Naive B cell (primary cell): Measurements from ENCODE around the gene MS4A18. TPM values are rescaled to one million over a fixed set of nuclear protein-coding genes. Genes with fewer than 3 reads are reported as not detected.
A peak's percentile ranks its signal among the peaks of the same experiment; 100 is the strongest.
"Not testable (repeated sequence)": the region's sequence is repeated elsewhere in the genome, so short reads cannot be mapped to it uniquely, and the experiment has no call there.

Experiments used
- ATAC-seq, 2 donors: fragments of 150-1000 bp; cut with Tn5 transposase; 2 replicates each; pipeline ENCODE4 v1.10.0; 2021; ENCODE audit warnings: low read depth in 2 of 2, mild to moderate bottlenecking in 2 of 2, moderate library complexity in 2 of 2
- DNase-seq: peaks from one replicate; pipeline ENCODE4 v3.0.0; 2022
- H3K27ac Mint-ChIP-seq, 6 donors: one replicate each; pipeline ENCODE4 v1.8.0; 2020 to 2022; ENCODE audit warnings: mild to moderate bottlenecking in 6 of 6, mixed read lengths in 6 of 6, moderate library complexity in 5 of 6, inconsistent platforms in 2 of 6
- H3K27me3 Mint-ChIP-seq, 3 donors: one replicate each; pipeline ENCODE4 v1.8.0; 2021 to 2022; ENCODE audit warnings: mixed read lengths in 3 of 3, mild to moderate bottlenecking in 1 of 3
- H3K36me3 Mint-ChIP-seq, 2 donors: one replicate each; pipeline ENCODE4 v1.8.0; 2020 to 2022; ENCODE audit warnings: mixed read lengths in 2 of 2, inconsistent platforms in 1 of 2, mild to moderate bottlenecking in 1 of 2
- H3K4me1 Mint-ChIP-seq, 3 donors: one replicate each; pipeline ENCODE4 v1.8.0; 2020 to 2022; ENCODE audit warnings: mixed read lengths in 3 of 3, inconsistent platforms in 1 of 3, mild to moderate bottlenecking in 1 of 3, moderate library complexity in 1 of 3
- H3K4me3 Mint-ChIP-seq, 8 donors: one replicate each; pipeline ENCODE4 v1.8.0; 2020 to 2022; ENCODE audit warnings: mild to moderate bottlenecking in 8 of 8, mixed read lengths in 8 of 8, moderate library complexity in 8 of 8, inconsistent platforms in 2 of 8
- H3K9me3 Mint-ChIP-seq, 7 donors: one replicate each; pipeline ENCODE4 v1.8.0; 2020 to 2022; ENCODE audit warnings: mixed read lengths in 7 of 7, mild to moderate bottlenecking in 5 of 7, inconsistent platforms in 2 of 7, moderate library complexity in 1 of 7
- polyA plus RNA-seq, 6 donors: library from polyadenylated mRNA; unstranded; fragments of 300-500 nt; fragmentation: Illumina TruSeq; gene quantifications; one replicate each; pipeline ENCODE4 v1.2.3, GENCODE V29; 2021; ENCODE audit warnings: low read depth in 6 of 6

Gene MS4A18
- polyA plus RNA-seq, 6 donors from 2014 or later, result not detected

DNA sequence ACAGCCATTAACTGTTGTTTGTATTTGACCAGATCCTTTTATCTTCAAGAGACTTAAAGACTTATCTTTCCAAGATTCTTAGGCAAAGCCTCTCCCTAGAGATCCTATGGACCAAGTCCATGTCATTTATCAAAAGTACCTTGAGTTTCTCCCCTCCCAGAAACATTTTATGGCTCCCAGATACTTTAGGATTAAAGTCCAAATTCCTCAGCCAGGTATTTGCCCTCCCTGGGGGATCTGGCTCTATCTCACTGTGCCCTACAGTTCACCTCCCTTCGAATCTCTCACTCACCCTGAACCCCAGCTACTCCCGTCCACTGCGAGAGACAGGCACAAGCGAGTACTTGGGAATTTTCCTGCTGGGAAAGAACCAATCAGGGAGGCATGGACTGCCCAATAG, 13.2 kb upstream of the MS4A18 start:
- Mint-ChIP-seq H3K27ac (no peak overlapping the region), H3K4me3 (no peak overlapping the region), H3K4me1 (no peaks in the 10 kb centered on the region), H3K9me3 (no peaks in the 10 kb centered on the region), H3K27me3 (peaks cover 27 to 35% (median 27%) of the 10 kb centered on the region in 3 donors), H3K36me3 (no peaks in the 10 kb centered on the region)
- ATAC-seq, result no peak
- no peak for DNase-seq

DNA sequence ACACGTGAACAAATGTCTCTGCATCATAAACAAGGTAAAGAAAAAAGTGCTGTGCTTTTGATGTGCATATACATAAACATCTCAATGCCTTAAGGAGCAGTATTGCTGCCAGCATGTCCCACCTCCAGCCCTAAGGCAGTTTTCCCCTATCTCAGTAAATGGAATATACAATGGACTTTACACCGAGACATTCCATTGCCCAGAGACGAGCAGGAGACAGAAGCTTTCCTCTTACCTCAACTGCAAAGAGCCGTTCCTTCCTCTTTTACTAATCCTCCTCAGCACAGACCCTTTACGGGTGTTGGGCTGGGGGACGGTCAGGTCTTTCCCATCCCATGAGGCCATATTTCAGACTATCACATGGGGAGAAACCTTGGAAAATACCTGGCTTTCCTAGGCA, 11.1 kb upstream of the MS4A18 start:
- ATAC-seq, DNase-seq, H3K4me1 Mint-ChIP-seq, H3K4me3 Mint-ChIP-seq, H3K27ac Mint-ChIP-seq: not testable (repeated sequence)
- Mint-ChIP-seq H3K9me3 (peaks cover 0 to 15% (median 6%) of the 10 kb centered on the region in 7 donors), H3K27me3 (peaks cover 33 to 46% (median 39%) of the 10 kb centered on the region in 3 donors), H3K36me3 (peaks cover 7 to 11% of the 10 kb centered on the region in 2 donors)

DNA sequence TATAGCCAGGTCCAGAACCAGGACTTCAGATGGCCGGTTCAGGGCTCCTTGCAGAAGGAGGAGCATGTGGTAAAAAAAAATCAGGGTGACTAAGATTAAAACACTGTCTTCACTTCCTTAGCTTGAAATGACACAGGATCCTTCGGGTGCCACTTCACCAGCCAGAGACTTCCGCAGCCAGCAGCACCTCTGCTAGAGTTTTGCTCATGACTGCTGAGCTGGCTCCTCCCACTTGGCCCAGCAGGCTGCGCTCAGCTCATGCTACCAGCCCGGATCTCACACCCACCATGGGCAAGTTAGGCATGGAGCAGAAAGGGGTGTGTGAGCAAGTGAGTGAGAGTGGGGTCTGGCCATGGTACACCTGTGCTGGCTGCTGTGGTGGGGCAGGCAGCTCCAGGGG, 6.6 kb upstream of the MS4A18 start:
- Mint-ChIP-seq H3K4me1 (no peaks in the 10 kb centered on the region), H3K4me3 (no peak overlapping the region), H3K36me3 (peaks cover 7 to 11% of the 10 kb centered on the region in 2 donors), H3K27ac (no peak overlapping the region), H3K9me3 (peaks cover 0 to 21% (median 7%) of the 10 kb centered on the region in 7 donors), H3K27me3 (peaks cover 39 to 70% (median 43%) of the 10 kb centered on the region in 3 donors)
- DNase-seq, result no peak
- no peak for ATAC-seq

GRCh38 chr11:60718524-60719316, 5.8 kb upstream of the MS4A18 start:
- Mint-ChIP-seq H3K27me3 (peaks cover 34 to 66% (median 43%) of the 10 kb centered on the region in 3 donors), H3K4me3 (no peak overlapping the region), H3K9me3 (peaks cover 0 to 21% (median 7%) of the 10 kb centered on the region in 7 donors), H3K4me1 (no peaks in the 10 kb centered on the region), H3K36me3 (peaks cover 7 to 11% of the 10 kb centered on the region in 2 donors), H3K27ac (no peak overlapping the region)
- ATAC-seq (no peak), DNase-seq (no peak)

DNA sequence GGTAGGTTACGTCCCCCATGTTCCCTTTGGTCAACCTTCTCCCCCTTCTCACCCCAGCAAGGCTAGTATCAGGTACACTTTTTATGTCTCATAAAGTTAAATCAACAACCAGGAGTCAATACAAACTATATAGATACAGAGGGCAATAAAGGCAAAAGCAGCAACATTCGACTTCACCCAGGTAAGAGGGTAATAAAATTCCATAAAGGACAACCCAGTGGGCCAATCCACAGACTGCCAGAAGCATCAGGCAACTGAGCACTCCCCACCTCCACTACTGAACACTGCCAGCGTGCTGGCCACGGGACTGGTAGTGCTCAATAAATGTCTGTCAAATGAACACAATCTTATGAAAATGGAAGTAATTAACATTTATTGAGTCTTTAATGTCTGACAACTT, 5.1 kb upstream of the MS4A18 start:
- DNase-seq, result no peak
- H3K4me1 Mint-ChIP-seq, result no peaks in the 10 kb centered on the region
- peaks cover 37 to 64% (median 48%) of the 10 kb centered on the region in 3 donors for H3K27me3 Mint-ChIP-seq
- H3K4me3 Mint-ChIP-seq, result no peak overlapping the region
- peaks cover 0 to 21% (median 7%) of the 10 kb centered on the region in 7 donors for H3K9me3 Mint-ChIP-seq
- H3K36me3 Mint-ChIP-seq, result peaks cover 7 to 11% of the 10 kb centered on the region in 2 donors
- no peak for ATAC-seq
- H3K27ac Mint-ChIP-seq, result no peak overlapping the region

DNA sequence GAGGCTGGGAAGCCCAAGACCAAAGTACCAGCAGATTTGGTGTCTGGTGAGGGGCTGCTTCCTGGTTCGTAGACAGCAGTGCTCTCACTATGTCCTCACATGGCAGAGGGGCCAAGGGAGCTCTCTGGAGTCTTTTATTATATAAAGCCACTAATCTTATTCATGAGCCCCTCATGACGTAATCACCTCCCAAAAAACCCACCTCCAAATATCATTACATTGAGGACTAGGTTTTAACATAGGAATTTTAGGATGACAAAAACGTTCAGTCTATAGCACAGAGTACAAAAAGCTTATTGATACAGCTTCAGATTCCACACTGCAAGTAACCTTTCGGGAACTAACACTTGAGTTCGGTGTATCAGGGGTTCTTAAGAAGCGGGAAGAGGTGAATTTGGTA, 4.1 kb upstream of the MS4A18 start:
- DNase-seq (no peak), ATAC-seq (no peak)
- Mint-ChIP-seq H3K27ac (no peak overlapping the region), H3K4me3 (no peak overlapping the region), H3K4me1 (no peaks in the 10 kb centered on the region), H3K27me3 (peaks cover 34 to 54% (median 39%) of the 10 kb centered on the region in 3 donors), H3K9me3 (peaks cover 0 to 21% (median 7%) of the 10 kb centered on the region in 7 donors), H3K36me3 (peaks cover 7 to 11% of the 10 kb centered on the region in 2 donors)

DNA sequence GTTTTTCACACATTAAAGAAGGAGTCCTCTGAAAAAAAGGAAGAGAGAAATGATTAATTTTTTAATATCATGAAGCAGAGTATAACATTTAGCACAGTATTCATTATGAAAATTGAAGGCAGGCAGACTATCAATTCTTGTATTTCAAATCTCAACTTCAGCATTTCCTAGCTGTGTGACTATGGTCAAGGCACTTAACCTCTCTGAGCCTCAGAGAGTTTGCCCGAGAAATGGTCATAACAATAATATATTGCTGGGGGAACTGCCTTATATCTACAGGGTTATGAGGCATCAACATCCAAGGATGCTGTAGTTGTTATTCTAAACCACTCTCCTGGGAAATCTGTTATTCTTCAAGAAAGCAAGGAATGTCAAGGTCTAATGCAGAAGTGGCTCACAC, 1.1 kb downstream of the MS4A18 start:
- H3K4me1 Mint-ChIP-seq, result no peaks in the 10 kb centered on the region
- DNase-seq (no peak), ATAC-seq (no peak)
- no peak overlapping the region for H3K4me3 Mint-ChIP-seq
- peaks cover 0 to 9% (median 0%) of the 10 kb centered on the region in 7 donors for H3K9me3 Mint-ChIP-seq
- no peak overlapping the region for H3K27ac Mint-ChIP-seq
- H3K27me3 Mint-ChIP-seq, result peaks cover 35 to 40% (median 40%) of the 10 kb centered on the region in 3 donors
- no peaks in the 10 kb centered on the region for H3K36me3 Mint-ChIP-seq

- no peak for ATAC-seq
- no peaks in the 10 kb centered on the region for H3K36me3 Mint-ChIP-seq
- no peak overlapping the region for H3K4me3 Mint-ChIP-seq
- no peak for DNase-seq
- no peak overlapping the region for H3K27ac Mint-ChIP-seq
- H3K9me3 Mint-ChIP-seq, result peaks cover 0 to 9% (median 0%) of the 10 kb centered on the region in 7 donors
- H3K4me1 Mint-ChIP-seq, result no peaks in the 10 kb centered on the region
- peaks cover 28 to 43% (median 35%) of the 10 kb centered on the region in 3 donors for H3K27me3 Mint-ChIP-seq
These were observed 7.1 kb downstream of the MS4A18 start for GRCh38 chr11:60731586-60731985.

DNA sequence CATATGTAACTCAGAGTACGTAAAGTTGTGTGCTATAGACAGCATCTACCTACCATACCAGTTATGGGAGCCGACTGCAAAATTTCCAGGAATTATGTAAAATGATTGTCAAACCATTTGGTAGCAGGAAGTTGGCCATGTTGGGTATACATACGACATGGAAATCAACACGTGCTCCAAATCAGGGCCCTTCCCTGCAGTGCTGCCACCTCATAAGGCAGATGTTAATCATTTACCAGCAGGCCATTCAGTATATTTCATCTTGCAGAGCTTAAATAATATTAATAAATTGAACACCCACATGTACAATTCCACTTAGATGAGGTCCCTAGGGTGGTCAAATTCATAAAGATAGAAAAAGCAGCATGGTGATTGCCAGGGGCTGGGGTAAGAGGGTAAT, 9.8 kb downstream of the MS4A18 start:
- DNase-seq (no peak), ATAC-seq (no peak)
- Mint-ChIP-seq H3K27me3 (peaks cover 26 to 48% (median 39%) of the 10 kb centered on the region in 3 donors), H3K9me3 (no peaks in the 10 kb centered on the region), H3K4me3 (no peak overlapping the region), H3K27ac (no peak overlapping the region), H3K36me3 (no peaks in the 10 kb centered on the region), H3K4me1 (no peaks in the 10 kb centered on the region)

DNA sequence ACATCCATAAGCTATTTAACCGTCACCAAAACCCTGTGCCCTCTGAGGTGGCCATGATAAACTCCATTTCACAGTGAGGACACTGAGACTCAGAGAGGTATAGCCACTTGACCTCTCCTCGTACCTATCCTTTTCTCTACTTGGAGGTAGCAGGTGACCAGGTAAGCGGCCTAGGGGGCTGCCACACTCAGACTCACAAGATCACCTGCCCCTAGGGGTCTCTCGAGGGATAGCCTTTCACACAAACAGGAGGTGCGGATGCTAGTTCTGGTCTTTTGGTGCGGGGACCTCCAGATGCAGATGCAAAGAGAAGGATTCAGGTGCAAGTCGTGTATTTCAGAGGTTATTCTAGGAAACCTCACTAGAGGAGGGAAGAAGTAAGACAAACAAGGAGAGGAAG, 14.6 kb downstream of the MS4A18 start:
- H3K4me3 Mint-ChIP-seq, result no peak overlapping the region
- H3K27ac Mint-ChIP-seq, result no peak overlapping the region
- H3K4me1 Mint-ChIP-seq, result no peaks in the 10 kb centered on the region
- no peaks in the 10 kb centered on the region for H3K36me3 Mint-ChIP-seq
- H3K9me3 Mint-ChIP-seq, result peaks cover 0 to 4% (median under 1%) of the 10 kb centered on the region in 7 donors
- no peak for ATAC-seq
- H3K27me3 Mint-ChIP-seq, result peaks cover 17 to 36% (median 35%) of the 10 kb centered on the region in 3 donors
- no peak for DNase-seq

- Mint-ChIP-seq H3K9me3 (peaks cover 0 to 8% (median 4%) of the 10 kb centered on the region in 7 donors), H3K4me1 (no peaks in the 10 kb centered on the region), H3K27ac (peak overlapping the region in 1 of 6 donors; percentile 66), H3K4me3 (no peak overlapping the region), H3K27me3 (peaks cover 17 to 45% (median 44%) of the 10 kb centered on the region in 3 donors), H3K36me3 (no peaks in the 10 kb centered on the region)
- ATAC-seq, result no peak
- DNase-seq, result no peak
These were observed 16.1 kb downstream of the MS4A18 start for GRCh38 chr11:60740573-60740972.

DNA sequence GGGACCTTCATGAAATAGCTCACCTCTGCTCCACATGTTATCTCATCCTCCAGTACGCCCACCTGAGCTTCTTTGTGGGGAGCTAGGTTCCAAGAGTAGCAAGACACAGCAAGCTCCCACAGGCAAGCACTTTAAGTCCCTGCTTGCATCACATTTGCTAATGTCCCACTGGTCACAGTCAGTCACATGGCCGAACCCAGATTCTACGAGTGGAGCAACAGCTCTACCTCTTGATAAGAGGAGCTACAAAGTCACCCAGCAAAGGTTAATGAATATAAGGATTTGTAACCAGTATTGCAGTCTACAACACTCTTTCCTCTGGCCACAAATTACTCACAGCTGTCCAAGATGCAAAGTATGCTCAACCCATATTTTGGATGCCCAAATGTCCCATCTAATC, 16.9 kb downstream of the MS4A18 start:
- H3K27me3 Mint-ChIP-seq, result peaks cover 10 to 46% (median 43%) of the 10 kb centered on the region in 3 donors
- H3K4me3 Mint-ChIP-seq, result no peak overlapping the region
- no peaks in the 10 kb centered on the region for H3K36me3 Mint-ChIP-seq
- ATAC-seq (no peak), DNase-seq (no peak)
- H3K4me1 Mint-ChIP-seq, result no peaks in the 10 kb centered on the region
- peak overlapping the region in 1 of 6 donors; percentile 49 for H3K27ac Mint-ChIP-seq
- peaks cover 0 to 9% (median 4%) of the 10 kb centered on the region in 7 donors for H3K9me3 Mint-ChIP-seq

DNA sequence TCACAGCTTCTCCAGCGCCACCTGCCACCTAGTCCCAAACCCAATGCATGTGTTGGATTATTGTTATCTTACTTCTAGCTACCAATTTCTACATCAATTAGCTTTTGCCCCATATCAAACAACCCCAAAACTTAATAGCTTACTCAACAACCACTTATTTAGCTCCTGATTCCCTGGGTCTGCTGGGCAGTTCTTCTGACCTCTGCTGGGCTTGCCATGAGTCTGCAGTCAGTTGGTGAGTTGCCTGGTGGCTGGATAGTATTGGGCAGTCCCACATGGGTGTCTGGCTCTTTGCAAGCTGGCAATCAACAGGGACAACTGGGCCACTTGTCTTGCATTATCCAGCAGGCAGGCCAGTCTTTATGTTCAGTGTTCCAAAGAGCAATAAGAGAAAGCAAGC, 18.5 kb downstream of the MS4A18 start:
- peaks cover 0 to 9% (median 6%) of the 10 kb centered on the region in 7 donors for H3K9me3 Mint-ChIP-seq
- H3K27me3 Mint-ChIP-seq, result peaks cover 11 to 41% (median 35%) of the 10 kb centered on the region in 3 donors
- peak overlapping the region in 1 of 6 donors; percentile 12 for H3K27ac Mint-ChIP-seq
- no peak for ATAC-seq
- no peak overlapping the region for H3K4me3 Mint-ChIP-seq
- H3K36me3 Mint-ChIP-seq, result no peaks in the 10 kb centered on the region
- no peak for DNase-seq
- H3K4me1 Mint-ChIP-seq, result peaks cover 0 to 4% (median 0%) of the 10 kb centered on the region in 3 donors

- H3K9me3 Mint-ChIP-seq, result peaks cover 0 to 9% (median 6%) of the 10 kb centered on the region in 7 donors
- no peak overlapping the region for H3K27ac Mint-ChIP-seq
- ATAC-seq, result no peak
- peaks cover 5 to 31% (median 24%) of the 10 kb centered on the region in 3 donors for H3K27me3 Mint-ChIP-seq
- no peak overlapping the region for H3K4me3 Mint-ChIP-seq
- no peak for DNase-seq
- H3K4me1 Mint-ChIP-seq, result peaks cover 0 to 4% (median 0%) of the 10 kb centered on the region in 3 donors
- no peaks in the 10 kb centered on the region for H3K36me3 Mint-ChIP-seq
These were observed 19.6 kb downstream of the MS4A18 start for GRCh38 chr11:60744114-60744513.
